Lower leg skin (tissue), 3 donors: Measurements from ENCODE around the gene GLS.

Experiments used
- POLR2A ChIP-seq, 2 donors: fragments of 450-650 bp; IDR thresholded peaks; one replicate each; pipeline ENCODE4 v1.6.1; 2016 to 2017; ENCODE audit warnings: antibody characterized with exemption in 2 of 2, mild to moderate bottlenecking in 1 of 2, moderate library complexity in 1 of 2
- TF ChIP-seq, protein P1 (sequence below), 3 donors: fragments of 450-650 bp; IDR thresholded peaks; one replicate each; pipeline ENCODE4 v1.5.1; 2016; ENCODE audit warnings: antibody characterized with exemption in 3 of 3, mild to moderate bottlenecking in 3 of 3, moderate library complexity in 2 of 3

DNA sequence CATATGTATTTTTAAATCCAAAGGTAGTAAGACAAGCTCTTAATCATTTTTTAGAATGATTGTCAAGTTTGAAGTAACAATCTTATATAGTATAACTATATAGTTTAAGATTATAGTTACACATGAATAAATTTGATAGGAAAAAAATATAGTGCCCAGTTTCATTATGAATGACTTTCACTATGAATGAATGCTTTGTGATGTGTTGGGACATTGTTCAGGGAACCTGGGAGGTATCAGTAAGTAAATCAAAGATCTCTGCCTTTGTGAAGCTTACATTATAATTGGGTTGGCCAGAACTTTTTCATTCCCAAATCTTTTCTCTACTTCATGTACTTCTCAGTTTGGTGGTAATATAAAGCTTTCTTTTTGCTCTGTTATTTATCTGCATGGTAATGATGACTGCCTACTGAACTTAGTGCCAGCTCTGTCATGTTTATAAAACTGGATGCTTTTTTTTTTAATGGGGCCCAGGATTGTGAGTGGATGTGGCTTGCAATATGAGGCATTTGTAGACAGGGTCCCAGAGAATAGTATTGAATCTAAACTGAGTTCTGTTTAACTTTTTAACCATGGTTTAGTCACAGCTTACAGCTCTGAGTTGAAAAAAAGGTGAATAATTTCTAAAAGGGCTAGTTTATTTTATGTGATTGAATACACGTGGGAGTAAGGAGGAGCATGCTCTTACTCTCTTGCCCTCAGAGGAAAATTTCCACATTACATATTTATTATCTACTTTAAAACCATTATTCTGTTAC is 23.3 kb downstream of the GLS start:
- TF ChIP-seq, protein P1, sequence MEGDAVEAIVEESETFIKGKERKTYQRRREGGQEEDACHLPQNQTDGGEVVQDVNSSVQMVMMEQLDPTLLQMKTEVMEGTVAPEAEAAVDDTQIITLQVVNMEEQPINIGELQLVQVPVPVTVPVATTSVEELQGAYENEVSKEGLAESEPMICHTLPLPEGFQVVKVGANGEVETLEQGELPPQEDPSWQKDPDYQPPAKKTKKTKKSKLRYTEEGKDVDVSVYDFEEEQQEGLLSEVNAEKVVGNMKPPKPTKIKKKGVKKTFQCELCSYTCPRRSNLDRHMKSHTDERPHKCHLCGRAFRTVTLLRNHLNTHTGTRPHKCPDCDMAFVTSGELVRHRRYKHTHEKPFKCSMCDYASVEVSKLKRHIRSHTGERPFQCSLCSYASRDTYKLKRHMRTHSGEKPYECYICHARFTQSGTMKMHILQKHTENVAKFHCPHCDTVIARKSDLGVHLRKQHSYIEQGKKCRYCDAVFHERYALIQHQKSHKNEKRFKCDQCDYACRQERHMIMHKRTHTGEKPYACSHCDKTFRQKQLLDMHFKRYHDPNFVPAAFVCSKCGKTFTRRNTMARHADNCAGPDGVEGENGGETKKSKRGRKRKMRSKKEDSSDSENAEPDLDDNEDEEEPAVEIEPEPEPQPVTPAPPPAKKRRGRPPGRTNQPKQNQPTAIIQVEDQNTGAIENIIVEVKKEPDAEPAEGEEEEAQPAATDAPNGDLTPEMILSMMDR (IDR thresholded peaks at IDR 0.05) = no peak
- no peak for TF ChIP-seq POLR2A (IDR thresholded peaks at IDR 0.05)
